NOMO-1 treated with dmso at 0.1 percent for 144 hours (cell line): ENCODE results near the gene EIF2S1.
"Not testable (repeated sequence)": the region's sequence is repeated elsewhere in the genome, so short reads cannot be mapped to it uniquely, and the experiment has no call there.

Experiments
- DNase-seq: peaks from one replicate; lab custom pipeline; 2025; ENCODE audit not compliant: unreplicated experiment; lab: John Stamatoyannopoulos, UW

The EIF2S1 gene

DNA sequence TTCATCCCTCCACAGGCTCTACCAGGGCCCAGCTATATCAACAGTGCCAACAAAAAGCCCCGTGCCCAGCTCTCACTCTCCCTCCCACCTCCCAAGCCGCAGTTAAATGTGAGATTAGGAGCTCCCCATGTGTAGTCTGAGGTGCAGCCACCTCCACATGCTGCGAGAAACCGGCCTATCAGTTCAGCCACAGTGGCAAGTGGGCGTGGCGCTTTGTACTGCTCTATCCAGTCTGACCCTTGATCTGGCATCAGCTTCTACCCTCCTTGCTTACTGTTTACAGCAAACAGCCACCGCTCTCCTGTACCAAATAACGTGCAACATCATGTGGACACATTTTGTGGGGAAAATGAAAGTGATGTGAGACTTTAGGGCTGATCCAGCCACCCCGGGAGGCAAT, 50.2 kb downstream of the EIF2S1 start:
- no peak for DNase-seq

DNA sequence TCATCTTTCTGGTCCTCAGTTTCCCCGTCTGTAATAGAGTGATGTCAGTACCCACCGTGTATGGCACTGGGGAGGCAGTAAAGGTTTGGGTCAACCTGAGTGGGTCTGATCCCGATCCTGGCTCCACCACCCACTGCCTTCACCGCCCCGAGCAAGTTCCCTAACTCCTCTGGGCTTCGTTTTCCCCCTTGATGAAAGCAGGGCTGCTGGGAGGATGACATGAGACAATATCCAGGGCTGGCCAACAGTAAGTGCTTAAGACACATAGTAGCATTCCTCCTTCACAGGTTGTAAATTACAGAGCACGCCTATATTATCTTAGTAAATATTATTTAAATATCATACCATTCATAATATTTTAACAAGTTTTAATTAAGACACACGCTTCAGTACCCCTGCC, 51.2 kb downstream of the EIF2S1 start:
- no peak for DNase-seq

DNA sequence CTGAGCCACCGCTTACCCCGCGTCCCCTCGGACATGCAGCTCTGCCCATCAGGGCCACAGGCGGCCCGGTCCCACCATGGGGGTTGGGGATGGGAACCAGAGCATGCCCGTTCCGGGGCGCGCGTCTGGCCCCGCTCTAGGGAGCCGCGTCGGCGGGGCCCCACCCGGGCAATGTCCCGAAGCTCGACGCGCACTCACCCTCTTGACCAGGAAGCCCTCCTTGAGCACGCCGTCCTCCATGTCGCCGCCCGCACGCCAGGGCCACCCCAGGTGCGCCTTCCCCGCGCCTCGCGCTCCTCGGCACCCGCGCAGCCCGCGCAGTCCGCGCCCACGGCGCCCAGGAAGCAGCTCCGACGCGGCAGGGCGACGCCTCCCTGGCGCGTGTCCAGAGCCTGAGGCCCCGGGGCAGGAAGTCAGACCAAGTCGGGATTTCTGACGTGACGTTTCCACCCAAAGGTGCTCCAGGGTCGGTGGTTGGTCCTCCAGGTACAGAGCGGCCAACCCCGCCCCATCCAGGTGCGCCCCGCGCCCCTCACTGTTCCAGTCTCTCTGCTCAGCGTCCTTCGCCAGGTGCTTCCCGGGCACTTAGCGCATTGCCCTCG, 51.8 kb downstream of the EIF2S1 start, which contains the start of gene PLEK2:
TSS of gene PLEK2 (minus strand) at position 346 of the 602 bp plus-strand sequence. CDS start at position 240, 106 bp downstream.
- no peak for DNase-seq

DNA sequence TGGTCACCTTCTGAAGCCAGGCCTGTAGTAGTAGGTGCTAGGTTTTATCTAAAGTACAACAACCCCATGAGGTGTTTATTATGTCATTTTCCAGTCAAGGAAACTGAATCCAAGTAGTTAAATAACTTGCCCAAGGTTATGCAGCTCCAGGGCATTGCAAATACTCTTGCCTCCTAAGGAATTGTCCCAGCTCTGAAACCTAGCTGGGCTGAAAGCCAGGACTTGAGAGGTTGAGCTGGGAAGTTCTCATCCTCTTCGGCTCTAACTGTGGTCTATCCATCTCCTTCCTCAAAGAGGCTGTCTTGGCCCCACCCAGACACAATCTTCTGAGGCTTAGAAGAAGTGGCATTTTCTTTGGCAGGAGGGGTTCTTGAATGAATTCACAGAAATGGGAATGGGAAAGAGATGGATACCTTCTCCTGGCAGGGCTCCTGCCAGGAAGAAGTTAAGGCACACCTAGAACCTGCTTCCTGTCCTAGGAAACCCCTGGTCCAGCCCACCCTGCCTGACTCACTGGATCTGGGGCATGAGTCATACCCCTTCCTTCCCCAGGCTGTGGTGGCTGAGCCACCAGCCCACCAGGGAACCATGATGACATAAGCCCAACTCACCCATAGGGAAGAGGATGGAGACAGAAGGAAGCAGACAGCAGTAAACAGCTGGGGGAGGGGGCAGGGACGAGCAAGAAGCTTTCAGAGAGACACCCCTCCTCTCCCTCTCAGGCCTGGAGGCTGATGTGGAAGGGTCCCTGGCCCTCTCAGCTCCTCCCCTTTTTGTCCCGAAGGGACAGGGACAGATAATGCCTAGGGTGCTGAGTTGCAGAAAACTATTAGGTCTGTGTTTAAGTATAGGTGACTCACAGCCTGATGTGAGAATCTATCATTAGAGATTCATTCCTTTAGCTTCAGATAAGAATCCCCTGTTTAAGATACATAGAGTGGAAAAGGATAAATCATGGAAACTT, 54.0 kb downstream of the EIF2S1 start:
- no peak for DNase-seq

DNA sequence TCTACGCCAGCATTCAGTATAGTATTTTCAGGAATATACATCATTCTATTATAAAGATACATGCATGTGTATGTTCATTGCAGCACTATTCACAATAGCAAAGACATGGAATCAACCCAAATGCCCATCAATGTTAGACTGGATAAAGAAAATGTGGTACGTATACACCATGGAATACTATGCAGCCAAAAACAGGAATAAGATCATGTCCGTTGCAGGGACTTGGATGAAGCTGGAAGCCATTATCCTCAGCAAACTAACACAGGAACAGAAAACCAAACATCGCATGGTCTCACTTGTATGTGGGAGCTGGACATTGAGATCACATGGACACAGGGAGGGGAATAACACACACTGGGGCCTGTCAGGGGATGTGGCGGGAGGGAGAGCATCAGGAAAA, 55.5 kb downstream of the EIF2S1 start:
- DNase-seq = not testable (repeated sequence)

DNA sequence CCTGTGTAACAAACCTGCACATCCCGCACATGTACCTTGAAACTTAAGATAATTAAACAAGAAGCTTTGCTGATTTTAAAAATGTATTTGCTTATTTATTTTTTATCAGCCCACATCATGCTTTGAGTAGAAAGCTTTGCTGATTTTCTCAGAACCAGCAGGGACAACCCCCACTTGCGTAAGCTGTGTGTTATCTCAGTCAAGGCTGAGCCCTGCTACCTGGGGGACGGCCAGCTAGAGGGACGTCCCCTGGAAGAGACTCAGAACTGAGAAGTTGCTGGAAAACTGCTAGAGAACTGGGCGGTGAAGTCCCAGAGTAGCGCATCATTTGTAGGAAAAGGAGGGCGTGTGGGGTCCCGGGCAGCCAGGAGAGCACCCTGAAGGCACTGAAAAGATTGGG, 56.0 kb downstream of the EIF2S1 start:
- no peak for DNase-seq

DNA sequence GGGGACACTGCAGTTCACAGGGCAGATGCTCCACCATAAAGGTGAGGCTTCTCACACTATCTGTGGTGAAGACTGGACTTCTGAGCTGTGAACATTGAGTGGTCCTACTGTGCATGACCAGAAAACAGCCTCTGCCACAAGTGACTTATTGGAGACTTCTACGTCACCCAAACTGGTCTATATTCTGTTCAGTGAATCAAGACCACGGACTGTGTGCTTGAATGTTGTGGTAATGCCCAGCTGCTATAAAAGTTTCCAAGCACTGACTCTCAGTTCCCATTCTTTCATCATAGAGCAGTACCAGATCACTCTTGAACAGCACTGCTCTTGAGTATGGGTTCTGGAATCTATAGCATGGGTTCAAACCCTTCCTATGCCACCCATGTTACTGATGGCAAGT, 56.7 kb downstream of the EIF2S1 start:
- DNase-seq = no peak

DNA sequence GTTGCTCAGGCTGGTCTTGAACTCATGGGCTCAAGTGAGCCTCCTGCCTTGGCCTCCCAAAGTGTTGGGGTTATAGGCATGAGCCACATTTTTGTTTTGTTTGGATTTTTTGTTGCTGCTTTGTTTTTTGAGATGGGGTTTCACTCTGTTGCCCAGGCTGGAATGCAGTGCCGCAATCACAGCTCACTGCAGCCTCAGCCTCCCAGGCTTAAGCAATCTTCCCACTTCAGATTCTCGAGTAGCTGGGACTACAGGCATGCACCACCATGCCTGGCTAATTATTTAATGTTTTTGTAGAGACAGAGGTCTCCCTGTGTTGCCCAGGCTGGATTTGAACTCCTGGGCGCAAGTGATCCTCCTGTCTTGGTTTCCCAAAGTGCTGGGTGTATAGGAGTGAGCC, 57.5 kb downstream of the EIF2S1 start:
- DNase-seq = no peak

DNA sequence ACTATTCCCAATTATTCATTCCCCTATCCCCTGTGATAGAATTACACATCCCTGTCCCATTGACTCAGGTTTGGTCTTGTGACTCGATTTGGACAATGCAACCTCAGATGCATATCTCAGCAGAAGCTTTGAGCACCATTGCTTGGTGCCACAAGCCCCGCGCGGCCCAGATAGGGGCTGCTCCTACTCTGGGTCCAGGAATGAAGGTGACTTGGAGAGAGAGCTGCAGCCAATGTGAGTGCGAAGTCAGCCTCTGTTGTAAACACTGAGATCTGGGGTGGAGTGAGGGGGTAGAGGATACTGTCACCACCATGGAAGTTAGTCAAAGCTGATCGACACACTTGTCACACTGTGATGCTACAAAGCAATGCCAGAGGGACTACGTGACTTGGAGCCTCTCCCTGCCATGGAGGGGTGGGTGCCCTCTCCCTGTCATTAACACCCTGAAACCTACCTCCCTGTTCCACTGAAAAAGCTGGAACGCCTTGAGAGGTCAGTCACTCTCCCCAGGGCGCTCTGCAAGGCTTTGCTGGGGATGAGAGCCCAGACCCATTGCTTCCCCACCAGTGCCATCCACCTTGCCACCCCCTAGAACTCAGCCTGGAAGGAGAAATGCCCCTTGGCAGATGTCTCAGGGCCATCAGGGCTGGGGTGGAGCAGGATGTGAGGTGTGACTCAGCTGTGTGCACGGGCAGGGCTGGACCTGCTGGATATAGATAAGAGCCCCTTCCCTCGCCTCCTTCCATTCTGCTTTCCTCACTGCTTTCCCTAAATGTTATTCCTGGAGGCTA, 58.5 kb downstream of the EIF2S1 start:
- no peak for DNase-seq

DNA sequence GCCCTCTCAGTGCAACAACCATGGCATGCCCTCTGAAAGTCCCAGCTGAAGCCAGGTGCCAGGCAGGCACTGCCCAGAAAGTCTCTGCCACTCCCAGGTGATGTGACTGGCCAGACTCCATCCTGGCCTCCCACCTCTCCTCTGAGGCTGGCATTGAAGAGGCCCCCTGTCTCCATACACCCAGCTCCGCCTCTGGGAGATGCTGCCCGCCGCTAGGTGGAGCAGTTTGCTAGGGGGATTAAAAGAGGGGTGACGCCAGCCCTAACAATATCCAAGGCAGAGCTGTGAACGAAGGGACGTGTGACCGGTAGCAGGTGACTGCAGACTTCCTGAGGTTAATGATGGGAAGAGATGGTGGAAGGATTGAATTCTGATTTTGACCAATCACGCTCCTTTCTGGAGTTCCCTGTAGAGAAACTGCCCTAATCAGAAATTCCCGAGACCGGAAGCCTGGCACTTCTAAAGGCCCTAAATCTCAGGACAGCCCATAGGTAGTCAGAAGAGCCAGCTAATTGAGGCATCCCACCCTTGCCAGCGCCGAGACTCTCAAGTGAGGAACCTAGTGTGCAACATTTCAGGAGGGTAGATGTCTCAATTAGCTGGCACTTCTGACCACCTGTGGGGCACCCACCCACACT, 60.1 kb downstream of the EIF2S1 start:
- peak; percentile 28 for DNase-seq

DNA sequence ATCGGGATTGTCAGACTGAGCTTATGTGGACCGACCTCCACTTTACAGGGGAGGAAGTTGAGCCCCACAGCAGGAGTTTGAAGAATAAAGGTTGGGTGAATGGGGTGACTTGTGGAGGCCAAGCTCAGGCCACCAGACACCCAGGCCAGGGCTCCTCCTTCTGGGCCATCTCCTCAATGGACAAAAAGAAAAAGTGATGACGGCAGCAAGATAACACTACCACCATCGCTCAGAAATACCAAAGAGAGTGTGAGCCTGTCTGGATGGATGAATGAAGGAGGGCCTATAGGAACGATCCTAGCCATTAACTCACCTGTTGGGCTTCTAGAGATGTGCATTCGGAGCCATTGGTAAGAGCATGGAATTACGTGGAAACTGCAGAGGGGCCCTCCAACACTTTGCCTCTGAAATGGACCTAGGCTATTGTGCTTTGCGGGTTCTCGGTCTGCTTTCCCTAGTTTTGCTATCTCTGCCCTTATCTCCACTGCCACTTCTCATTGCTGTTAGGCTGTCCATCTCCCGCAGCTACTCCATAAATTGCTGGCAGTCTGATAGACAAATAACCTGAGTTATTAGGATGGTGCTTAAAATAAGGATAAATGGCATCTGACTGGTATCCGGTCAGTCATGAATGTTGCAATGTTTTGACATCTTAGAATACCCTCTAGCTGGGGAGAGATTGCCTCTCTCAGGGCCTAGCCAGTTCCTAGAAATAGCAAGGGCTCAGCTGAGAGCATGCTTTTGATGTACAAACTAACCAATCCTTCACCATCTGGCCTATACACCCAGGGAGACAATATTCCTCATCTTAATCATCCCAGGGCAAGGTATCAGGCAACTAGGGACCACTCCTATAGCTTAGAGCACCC, 61.5 kb downstream of the EIF2S1 start:
- DNase-seq = no peak

DNA sequence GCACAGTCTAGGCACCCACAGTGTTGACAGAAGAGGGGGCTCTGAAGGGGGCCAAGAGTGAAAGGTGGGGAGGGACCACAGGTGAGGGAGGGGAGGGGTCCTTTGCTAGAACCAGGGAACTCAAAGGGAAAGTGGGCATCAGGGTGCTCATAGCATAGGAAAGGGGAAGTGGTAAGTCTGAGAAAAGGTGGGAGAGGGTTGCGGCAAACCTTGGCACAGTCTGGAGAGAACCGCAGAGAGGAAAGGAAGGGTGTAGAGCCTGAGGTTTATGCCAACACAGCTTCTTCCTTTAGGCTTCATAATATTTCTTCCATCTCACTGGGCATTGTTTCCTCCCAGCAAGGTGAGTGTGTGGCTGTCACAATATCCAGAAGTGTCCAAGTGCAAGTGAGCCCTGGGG, 63.3 kb downstream of the EIF2S1 start:
- DNase-seq = peak; percentile 11

DNA sequence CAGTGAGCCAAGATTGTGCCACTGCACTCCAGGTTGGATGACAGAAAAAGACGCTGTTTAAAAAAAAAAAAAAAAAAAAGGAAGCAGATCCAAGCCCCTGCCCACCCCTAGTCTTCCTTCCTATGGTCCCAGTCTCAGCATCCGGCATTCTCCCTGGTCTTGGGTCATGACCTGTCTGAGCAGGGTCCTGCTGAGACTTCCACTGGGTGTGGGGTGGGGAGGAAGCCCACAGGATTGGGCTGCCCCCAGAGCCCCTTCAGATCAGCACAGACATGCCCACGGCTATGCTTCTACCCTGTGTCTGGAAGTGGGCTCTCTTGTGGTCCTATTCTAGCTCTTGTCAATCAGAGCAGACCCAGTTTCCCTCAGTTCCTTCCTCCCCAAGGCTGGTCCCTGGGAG, 64.4 kb downstream of the EIF2S1 start:
- no peak for DNase-seq

DNA sequence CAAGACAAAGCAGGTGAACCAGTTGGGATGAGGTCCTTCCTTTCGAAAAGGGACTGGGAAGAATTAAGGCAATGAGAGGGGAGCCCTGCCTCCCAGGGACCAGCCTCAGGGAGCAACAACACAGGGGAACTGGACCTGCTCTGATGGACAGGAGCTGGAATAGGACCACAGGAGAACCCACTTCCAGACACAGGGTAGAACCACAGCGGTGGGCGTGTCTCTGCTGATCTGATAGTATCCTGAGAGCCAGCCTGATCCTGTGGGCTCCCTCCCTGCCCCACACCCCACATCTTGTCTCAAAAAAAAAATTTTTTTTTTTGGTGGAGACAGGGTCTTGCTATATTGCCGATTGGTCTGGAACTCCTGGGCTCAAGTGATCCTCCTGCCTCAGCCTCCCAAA, 65.5 kb downstream of the EIF2S1 start:
- DNase-seq = no peak

DNA sequence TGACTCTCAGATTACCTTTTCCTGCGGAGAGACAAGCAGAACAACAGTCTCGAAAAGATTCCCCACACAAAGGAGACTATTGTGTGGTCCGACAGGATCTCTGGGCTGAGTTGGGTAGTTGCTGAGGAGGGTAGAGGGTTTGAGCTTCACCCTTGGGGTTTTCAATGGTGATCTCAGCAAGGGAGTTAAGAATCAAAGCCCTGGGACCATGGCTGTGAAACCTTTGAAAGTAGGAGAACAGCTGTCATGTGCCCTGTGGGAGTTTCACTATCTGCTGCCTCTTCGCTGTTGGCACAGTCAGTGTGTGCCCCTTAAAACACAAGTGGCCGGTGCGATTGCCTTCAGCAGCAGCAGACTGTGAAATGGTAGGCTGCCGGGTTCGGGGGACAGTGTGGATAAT, 66.0 kb downstream of the EIF2S1 start:
- DNase-seq = no peak

DNA sequence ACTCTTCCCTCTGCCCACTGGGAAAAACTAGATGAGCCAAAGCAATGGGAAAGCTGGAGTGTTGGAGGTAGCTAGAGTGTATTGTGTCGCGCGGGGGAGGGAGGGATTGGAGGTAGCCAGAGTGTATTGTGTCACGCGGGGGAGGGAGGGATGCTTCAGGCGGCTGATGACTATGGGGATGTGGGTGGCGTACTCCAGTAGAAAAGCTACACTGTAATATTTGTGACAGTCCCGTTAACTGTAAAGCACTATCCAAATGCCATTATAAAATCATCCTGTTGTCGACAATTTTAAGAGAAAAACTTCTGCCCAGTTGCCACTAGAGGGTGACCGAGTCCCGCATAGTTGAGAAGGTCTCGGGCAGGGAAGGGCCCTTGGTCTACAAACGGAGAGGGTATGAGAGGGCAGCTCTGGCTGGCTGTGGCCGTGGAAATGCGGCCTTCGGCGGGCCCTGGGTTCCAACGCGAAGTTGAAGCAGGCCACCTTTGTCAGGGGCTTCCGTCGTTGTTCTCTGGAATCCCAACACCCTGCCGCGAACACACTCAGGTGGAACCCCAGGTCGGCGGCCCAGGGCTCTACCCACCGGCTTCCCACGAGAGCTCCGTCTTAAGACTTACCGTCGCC, 67.0 kb downstream of the EIF2S1 start:
- peak; percentile 57 for DNase-seq

DNA sequence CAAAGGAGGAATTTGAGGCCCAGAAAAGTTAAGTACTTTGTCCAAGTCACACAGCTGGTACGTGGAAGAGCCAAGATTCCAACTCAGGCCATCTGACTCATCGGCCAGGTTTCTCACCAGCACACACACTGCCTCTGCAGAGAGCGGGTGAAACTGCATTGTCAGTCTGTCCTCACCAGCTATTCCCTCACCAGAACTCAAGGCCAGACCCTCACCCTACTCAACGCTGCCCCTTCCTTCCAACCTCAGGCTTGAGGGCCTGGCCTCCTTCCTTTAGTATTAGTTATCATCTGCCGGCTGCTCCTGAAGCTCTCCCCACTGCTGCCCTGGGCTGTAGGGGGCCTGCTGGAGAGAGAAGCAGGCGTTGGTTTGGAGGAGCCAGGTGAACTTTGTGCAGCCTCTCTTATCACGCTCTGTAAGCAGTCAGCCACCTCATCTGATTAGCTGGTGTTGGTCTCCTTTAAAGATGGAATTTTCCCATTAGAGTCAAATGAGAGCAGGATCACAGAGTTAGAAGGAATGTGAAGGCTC, 68.4 kb downstream of the EIF2S1 start:
- DNase-seq = no peak

DNA sequence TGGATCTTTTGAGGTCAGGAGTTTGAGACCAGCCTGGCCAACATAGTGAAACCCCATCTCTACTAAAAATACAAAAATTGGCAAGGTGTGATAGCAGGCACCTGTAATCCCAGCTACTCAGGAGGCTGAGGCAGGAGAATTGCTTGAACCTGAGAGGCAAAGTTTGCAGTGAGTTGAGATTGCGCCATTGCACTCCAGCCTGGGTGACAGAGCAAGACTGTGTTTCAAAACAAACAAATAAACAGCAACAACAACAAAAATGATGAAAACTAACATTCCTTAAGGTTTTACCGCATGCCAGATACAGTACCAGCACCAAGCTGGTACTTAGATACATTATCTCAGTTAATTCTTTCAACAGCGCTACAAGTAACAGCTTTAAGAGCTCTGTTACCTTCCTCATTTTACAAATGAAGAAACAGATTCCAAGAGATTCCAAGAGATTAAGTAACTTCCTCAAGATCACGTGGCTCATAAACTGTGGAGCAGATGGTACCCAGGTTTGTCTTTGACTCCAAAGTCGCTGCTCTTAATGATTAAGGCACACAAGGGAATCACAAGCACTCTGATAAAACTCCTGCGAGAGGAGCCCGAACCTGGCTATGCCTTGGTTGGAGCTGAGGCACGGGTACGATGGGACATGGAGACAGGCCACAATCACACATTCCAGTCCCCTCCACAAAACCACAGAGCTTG, 69.5 kb downstream of the EIF2S1 start:
- DNase-seq = no peak

DNA sequence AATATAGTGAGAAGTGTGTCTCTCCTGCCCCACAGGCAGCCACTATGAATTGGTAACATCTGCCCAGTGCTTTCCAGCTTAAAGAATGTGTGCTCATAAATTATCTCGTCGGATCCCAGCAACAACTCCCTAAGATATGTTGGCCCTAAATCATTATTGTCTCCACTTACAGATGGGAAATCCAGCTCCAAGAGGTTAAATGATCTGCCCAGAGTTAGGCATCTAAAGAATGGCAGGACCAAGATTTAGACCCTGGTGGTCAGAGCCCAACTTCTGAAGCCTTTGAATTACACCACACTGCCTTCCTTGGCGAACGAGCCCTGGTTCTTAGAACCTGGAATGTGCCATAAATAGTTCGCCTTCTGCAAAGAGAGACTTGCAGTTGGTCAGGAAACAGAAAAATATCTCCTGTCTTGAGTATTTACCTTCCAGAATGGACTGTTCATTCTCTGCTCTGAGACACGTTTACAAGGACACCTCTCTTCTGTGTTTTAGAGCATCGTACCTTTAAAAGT, 72.0 kb downstream of the EIF2S1 start:
- DNase-seq = no peak
